ENCODE data around the gene NELFCD.
"Not testable (repeated sequence)": the region's sequence is repeated elsewhere in the genome, so short reads cannot be mapped to it uniquely, and the experiment has no call there.

The NELFCD gene

GRCh38 chr20:59010995-59011873, 30.2 kb downstream of the NELFCD start:
- DNase-seq = no peak

- DNase-seq = not testable (repeated sequence)
Measured at GRCh38 chr20:59011874-59012157, 30.8 kb downstream of the NELFCD start.

DNA sequence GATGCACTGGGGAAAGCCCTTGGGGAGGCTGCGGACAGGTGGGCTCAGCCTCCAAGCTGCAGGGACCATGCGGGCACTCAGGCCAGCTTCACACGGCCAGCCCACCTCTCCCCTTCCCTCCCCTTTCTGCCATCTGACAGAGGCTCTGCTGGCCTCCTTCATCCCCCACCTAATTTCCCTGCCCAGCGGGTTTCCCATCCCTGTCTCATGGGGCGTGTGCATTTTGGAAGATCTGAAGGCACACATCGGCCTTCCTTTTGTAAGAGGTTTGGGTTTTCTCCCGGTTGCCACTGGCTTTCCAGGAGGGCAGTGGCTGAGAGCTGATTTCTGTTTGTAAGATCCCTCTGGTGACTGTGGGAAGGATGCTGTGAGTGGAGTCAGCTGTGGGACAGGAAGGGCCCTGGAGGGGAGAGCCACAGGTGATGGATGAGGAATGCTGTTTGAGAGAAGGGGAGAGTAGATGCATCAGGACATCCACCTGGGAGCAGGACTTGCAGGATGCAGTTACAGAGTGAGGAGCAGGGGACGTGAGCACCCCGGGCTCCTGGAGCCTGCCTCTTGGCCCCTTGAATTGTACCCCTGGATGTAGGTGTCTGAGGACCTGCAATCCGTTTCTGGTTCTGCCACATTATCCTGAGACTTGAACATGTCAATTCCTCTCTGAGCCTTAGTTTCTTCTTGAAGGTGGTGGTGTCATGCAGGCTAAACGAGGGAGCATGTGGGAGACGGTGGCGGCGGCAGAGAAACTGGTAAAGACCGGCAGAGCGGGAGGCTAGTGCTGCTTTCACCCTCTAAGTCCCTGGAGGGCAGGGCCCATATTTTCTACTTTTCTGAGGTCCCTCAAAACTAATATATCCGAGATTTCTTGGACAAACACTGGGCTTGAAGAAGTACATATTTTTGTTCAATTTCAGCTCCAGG, 32.2 kb downstream of the NELFCD start:
- DNase-seq = no peak

DNA sequence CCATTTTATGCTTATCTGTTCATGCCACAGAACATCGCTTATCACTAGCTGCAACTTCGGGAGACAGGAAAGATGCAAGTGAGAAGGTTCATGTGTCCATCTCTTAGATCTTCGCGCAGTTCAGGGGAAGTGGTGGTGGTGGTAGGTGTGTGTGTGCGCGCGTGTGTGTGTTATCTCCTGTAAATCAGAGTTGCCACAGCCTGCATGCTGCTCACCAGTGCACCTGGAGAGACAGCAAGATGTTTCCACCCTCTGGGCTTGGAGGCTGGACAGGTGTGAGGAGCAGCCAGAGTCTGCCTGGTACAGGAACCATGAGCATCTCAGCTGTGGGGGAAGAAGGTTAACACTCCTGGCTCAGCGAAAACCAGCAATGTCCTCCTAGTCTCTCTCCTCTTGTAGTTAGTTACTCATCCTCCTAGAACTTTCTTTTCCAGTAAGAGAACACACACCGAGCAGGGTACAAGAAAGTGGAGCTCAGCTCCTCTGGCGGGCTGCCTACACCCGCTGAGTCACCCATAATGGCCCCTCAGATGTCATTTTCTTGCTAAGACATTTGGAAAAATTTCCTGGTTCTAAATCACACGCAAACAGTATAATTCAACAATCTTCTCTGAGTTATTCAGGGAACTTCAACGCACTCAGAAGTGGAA, 33.0 kb downstream of the NELFCD start:
- no peak for DNase-seq

- DNase-seq = no peak
Measured at GRCh38 chr20:59014680-59015389, 33.8 kb downstream of the NELFCD start.

- DNase-seq = no peak
Measured at GRCh38 chr20:59015411-59015810, 34.4 kb downstream of the NELFCD start.

DNA sequence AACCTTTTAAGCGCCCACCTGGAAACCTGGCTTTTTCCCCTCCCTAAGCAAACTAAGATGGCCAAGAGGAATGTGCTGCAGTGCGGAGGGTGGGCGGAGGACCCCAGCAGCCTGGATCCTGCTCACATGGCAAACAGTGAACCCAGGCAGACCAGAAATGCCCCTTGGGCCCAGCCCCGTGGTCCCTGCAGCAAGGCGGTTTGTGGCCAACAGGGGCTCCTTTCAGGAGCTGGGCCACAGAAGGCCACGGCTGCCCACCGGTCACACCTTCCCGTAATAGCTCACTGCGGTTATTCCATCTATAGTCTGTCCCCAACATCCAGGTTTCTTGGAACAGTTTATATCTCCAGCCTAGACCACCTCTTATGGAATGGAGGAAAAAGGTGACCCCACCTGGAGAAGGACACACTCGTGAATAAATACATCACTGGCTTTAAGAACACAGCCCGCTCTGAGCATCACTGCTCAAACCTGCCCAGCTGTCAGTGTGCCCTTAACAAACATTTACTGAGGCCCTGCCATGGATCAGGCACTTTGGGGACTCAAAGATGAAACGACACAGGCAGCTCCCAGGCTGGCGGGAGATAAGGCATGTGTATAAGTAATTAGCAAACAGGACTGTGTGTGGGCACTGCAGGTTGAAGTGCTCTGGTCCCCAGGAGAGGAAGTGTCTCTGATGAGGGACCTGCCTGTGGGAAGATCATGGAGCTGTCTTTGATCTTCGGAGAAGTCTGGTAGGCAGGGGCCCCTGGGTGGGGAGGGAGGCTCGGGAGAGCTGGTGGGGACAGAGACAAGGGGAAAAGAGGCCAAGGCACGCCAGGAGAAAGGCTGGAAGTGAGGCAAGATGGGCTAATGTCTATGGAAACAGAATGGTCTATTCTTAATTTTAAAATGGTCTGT, 35.0 kb downstream of the NELFCD start:
- no peak for DNase-seq

DNA sequence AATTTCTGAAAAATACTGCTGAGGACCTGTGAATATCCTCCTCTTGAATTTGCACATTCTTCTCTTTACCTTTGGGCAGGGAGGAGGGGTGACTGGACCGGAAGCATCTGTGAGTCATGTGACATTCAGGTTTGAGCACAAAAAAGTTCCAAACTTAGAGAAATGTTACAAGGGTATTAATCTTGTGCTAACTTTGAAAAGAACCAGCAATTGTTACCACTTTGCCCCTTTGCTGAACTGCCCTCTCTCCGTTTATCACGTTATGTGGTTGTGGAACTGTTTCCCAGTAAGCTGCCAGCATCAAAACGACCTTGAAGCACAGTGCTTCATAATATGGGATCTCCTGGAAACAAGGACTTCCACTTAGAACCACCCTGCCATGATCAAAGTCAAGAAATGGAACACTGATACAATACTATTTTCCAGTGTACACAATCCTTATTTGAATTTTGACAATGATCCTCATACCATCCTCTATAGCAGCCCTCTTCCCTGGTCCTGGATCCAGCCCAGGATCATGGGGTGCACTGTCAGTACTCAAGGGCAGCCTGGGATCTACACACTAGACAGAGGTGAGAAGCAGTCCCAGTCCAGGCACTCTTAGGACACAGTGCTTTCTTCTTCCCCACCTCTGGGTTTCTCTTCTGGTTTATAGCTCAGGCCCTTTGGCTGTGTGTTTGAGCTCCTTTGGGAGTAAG, 35.9 kb downstream of the NELFCD start:
- no peak for DNase-seq

DNA sequence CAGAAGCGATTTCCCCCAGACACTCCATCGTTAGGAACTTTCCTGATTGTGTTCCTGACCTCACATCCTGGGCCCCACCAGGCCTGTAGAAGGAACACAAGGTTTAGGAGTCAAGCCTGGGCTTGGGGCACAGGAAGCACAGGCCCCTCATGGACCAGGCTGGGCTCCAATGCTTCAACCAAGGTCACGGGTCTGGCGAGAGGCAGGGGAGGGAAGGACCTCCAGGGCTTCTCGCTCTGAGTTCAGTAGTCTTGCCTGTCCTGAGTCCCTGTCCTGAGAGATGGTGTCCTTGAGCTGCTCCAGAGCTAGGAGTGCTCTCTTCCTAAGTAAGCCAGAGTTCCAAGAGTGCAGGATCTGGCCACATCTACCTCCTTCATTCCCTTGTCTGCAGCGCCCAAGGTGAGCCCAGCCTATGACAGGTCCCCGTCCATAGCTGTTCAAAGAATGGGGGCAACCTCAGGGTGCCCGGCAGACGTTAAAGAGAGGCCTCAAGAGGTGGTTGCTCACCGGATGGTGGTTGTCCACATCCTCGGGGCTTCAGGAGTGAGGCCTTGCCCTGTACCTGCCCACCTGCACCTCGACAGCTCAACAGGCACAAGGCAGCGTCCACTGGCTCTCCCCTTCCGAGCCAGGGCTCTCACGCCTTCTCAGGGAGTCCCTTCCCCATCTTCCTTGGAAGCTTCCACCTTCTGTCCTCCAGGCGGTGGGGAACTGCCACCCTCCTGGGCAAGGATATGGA, 36.6 kb downstream of the NELFCD start:
- DNase-seq = no peak

- DNase-seq = no peak
Measured at GRCh38 chr20:59018817-59019216, 37.8 kb downstream of the NELFCD start.

GRCh38 chr20:59019217-59019616, 38.2 kb downstream of the NELFCD start, which contains the start of gene TUBB1:
TUBB1 (plus strand) TSS chr20:59019429; CDS start chr20:59019523, 94 bp downstream.
- no peak for DNase-seq

DNA sequence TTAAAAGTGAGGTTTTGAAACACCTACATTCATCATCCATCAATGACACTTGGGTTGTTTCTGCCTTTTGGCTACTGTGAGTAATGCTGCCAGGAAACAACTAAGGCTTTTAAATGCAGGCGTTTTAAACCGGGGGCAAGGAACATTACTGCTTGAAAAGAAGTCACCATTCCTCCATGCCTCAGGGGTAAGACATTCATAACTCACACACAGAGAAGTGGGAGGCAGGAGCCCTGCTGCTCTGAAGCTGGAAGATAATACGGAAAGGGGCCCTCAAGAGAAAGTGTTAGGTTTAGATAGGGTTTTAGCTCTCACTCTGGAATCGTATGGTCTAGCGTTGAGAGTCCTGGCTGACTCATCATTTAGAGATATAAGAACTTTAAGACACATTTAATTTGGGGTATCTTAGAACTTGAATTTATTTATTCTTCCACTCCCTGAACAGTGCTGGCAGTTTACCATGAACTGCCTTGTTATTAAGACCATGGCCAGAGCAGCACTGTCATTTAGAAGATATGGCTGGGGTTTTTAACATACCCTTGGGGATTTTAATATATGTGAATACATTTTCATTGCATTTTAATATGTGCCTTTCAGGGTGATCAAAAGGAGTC, 40.0 kb downstream of the NELFCD start:
- no peak for DNase-seq

DNA sequence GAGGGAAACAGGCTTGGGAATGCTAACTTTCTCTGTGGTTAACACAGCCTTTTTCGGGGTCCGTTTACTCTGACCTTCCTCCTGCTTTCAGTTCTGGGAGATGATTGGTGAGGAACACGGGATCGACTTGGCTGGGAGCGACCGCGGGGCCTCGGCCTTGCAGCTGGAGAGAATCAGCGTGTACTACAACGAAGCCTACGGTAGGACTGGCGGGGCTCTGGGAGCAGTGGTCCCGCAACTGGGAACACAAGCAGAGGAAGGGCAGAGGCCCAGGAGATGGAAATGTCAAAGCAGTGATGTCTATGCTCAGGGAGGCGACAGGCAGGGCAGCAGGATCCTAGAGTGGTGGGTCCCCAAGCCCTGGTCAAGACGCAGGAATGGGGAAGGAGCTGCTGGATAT, 41.7 kb downstream of the NELFCD start:
- DNase-seq = no peak

GRCh38 chr20:59023616-59024015, 42.6 kb downstream of the NELFCD start:
- DNase-seq = no peak

GRCh38 chr20:59024111-59024530, 43.1 kb downstream of the NELFCD start:
- DNase-seq = no peak

DNA sequence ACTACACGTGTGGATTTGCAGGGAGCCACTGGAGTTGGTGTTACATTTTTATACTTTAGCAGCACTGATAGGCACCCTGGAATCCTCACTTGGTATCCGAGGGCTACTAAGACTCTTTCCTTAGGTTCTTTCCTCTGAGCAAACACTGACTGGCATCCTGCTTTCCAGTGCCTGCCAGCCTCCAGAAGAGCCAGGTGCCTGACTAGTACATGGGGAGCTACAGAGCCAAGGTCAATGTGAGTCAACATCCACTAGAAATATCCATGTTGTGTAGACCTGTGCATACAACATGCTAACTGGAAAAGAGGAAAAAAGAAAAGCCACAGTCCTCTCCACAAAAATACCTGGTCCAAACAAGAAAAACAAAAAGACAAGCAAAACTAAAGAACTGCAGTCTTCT, 44.0 kb downstream of the NELFCD start:
- no peak for DNase-seq

DNA sequence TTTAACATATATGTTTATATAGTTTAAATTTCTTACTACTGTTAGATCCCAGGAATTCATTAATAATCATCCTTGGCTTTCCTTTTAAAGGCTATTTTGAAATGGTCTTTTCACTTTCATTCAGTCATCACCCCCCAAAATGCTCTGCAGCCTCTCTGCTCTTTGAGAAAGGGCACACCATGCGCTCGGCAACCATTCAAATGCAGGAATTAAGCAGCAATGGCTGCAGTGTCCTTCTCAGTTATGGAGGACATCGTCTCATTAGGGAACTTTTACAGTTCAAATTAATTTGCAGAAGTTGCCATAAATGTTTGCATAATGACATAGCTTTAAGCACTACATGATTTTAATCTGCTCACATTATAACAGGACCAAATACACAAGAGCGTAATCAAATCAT, 44.5 kb downstream of the NELFCD start:
- no peak for DNase-seq

DNA sequence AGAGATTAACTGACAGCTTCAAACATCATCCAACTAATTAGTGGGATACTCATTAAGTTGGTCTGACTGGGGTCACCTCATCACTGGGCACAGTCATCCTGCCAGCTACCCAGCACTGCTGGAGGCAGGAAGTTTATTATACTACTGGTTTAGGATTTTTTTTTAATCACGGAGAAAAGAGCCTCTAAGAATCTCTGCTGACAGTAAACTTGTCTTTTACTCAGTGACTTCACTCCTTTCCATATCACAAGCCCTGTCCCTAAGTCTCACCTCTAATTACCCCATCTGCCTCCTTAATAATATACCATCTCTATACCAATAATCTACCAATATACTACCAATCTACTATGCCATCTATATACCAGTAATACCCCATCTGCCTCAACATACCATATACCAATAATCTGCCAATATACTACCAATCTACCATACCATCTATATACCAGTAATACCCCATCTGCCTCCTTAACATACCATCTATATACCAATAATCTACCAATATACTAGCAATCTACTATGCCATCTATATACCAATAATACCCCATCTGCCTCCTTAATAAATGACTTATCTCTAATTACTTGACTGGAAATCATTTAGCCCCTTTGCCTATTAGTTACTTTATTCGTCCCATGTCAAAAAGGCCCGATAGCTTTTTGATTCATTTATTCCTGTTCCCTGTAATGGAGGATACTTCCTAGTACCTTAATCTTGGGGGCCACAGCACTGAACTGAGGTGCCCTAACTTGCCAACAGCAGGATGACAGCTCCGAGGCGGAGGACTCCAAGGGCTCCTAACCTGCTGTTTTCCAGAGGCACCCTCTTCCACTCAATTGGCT, 46.1 kb downstream of the NELFCD start:
- DNase-seq = no peak

Measured in T1000 (cell line).